GM12865 (cell line): Measurements from ENCODE around the gene LARGE1.

Source experiments
- DNase-seq: peaks from one replicate; pipeline ENCODE4 v3.0.0; 2010; ENCODE audit warnings: low read depth
- H3K4me3 ChIP-seq: 2 replicates; pipeline ENCODE4 v1.5.1; 2011; ENCODE audit warnings: mild to moderate bottlenecking, low read depth, low read length, control low read depth
- CTCF ChIP-seq: IDR thresholded peaks from 2 replicates; pipeline ENCODE4 v1.5.1; 2011; ENCODE audit warnings: low read length, control low read depth, low read depth, inconsistent platforms; ENCODE audit not compliant: insufficient read depth; ENCODE audit errors: missing control alignments

LARGE1 gene

GRCh38 chr22:33745501-33745900, 174.8 kb downstream of the LARGE1 start:
- no peak for TF ChIP-seq CTCF
- no peak for DNase-seq
- no peak overlapping the region for H3K4me3 ChIP-seq

DNA sequence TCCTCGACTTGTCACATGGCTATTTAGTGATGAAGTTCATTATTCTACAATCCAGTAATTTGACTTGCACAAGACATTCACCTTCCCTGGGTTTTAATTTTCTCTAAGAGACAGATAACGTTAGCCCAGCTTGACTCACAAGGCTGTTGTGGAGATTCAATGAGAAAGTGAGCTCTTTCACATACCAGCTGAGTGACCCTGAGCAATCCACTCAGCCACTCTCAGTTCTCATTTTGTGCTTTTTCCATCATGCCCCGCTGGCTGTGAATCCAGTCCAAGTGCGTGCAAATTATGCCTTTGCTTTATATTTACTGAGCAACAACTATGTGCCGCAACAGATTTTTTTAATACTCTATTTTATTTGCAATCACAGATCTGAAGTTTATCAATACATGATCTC, 176.5 kb downstream of the LARGE1 start:
- DNase-seq: peak; percentile 29
- TF ChIP-seq CTCF: no peak
- no peak overlapping the region for H3K4me3 ChIP-seq

DNA sequence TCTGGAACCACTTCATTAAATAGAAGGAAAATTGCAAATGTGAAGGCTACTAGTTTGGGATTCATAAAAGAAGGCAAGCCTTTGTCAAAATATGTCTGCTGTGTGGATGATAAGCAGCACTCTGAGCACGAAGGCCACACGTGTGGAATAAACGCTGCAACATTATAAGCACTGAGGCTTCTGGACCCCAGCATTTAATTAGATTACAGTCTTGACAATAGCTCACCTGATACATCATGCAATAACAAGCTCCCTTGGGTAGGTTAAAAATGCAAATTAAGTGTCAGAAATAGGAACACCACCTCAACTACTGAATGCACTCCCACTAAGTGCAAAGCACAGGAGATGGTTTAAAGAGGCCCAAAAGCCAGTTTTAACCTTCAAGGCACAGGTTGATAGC, 179.3 kb downstream of the LARGE1 start:
- H3K4me3 ChIP-seq: no peak overlapping the region
- TF ChIP-seq CTCF: no peak
- no peak for DNase-seq

GRCh38 chr22:33739516-33739915, 180.8 kb downstream of the LARGE1 start:
- no peak for DNase-seq
- no peak overlapping the region for H3K4me3 ChIP-seq
- no peak for TF ChIP-seq CTCF

DNA sequence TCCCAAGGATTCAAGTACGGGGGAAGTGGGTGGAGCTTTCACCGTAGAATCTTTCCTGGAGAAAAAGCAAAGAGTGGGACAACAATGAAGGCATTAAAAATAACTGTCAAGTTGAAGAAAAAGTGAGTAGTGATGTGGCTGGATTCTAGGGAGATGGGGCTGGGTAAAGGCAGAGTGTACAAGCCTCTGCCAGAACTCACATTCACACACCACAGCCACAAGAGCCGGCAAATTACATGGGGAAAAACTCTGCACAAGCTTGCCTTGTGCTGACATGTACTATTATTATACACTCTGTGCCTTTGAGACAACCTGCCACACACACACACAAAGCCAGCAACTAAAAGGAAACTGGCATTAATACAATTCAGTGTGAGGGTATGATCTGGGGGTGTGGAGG, 182.6 kb downstream of the LARGE1 start:
- no peak for DNase-seq
- TF ChIP-seq CTCF: no peak
- H3K4me3 ChIP-seq: no peak overlapping the region

- TF ChIP-seq CTCF: no peak
- no peak overlapping the region for H3K4me3 ChIP-seq
- no peak for DNase-seq
These were observed 184.3 kb downstream of the LARGE1 start for GRCh38 chr22:33735978-33736377.

DNA sequence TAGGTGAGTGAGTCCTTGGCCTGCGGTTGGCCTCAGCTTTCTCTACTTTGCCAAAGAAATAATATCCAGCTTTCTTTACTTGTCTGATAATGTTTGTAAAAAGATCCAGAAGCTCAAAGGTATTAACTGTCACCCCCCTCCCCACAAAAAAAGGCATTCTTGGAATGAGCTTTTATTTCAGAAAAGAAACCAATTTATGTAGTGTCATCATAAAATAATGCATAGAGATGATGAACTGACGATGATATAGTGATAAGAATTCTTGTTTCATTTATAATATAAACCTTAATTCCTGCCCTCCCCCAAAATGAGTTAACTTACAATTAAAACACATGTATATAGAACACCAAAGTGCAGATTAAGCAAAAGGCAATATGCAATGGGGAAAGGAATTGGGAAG, 191.4 kb downstream of the LARGE1 start:
- DNase-seq: no peak
- TF ChIP-seq CTCF: no peak
- H3K4me3 ChIP-seq: no peak overlapping the region
